HepG2 (cell line): ENCODE results near the gene NOP56. TPM values are rescaled to one million over a fixed set of nuclear protein-coding genes. Genes with fewer than 3 reads are reported as not detected.

ENCODE experiments used
- ARNT2 ChIP-seq: sonication (generic); formaldehyde crosslinking; IDR thresholded peaks from 2 replicates; pipeline ENCODE4 v1.8.0; 2022; ENCODE audit warnings: mild to moderate bottlenecking, low read depth, missing genetic modification reagents, moderate library complexity
- KLF11 ChIP-seq: IDR thresholded peaks from 2 replicates; pipeline ENCODE4 v1.6.1; 2016; ENCODE audit warnings: missing compliant biosample characterization
- MTA1 ChIP-seq: sonication (generic); formaldehyde crosslinking; IDR thresholded peaks from 2 replicates; pipeline ENCODE4 v1.4.0; 2020; ENCODE audit warnings: missing genetic modification reagents, mild to moderate bottlenecking, borderline replicate concordance
- NFE2L1 ChIP-seq: sonication (generic); formaldehyde crosslinking; IDR thresholded peaks from 2 replicates; pipeline ENCODE4 v1.4.0; 2020; ENCODE audit warnings: missing genetic modification reagents, mild to moderate bottlenecking, borderline replicate concordance
- NRL ChIP-seq: sonication (generic); formaldehyde crosslinking; IDR thresholded peaks from 2 replicates; pipeline ENCODE4 v1.5.0; 2020; ENCODE audit warnings: missing genetic modification reagents, mild to moderate bottlenecking, moderate library complexity, borderline replicate concordance
- RCOR2 ChIP-seq: IDR thresholded peaks from 2 replicates; pipeline ENCODE4 v1.6.1; 2016; ENCODE audit warnings: missing biosample characterization, missing genetic modification reagents
- RXRB ChIP-seq: IDR thresholded peaks from 2 replicates; pipeline ENCODE4 v1.6.1; 2016; ENCODE audit warnings: borderline replicate concordance, missing genetic modification reagents, missing compliant biosample characterization
- SOX6 ChIP-seq, 2 experiments: fragments of 450-650 bp in 1 of 2; sonication (generic) in 1 of 2; formaldehyde crosslinking in 1 of 2; IDR thresholded peaks; 2 replicates each; pipeline versions ENCODE4 v1.4.0 to v1.6.1; 2017 to 2020; ENCODE audit warnings: antibody characterized with exemption in 1 of 2, mild to moderate bottlenecking in 1 of 2, missing genetic modification reagents in 1 of 2
- SRY ChIP-seq: sonication (generic); formaldehyde crosslinking; IDR thresholded peaks from 2 replicates; pipeline ENCODE4 v1.8.0; 2022; ENCODE audit warnings: mild to moderate bottlenecking, missing genetic modification reagents
- TIGD3 ChIP-seq: sonication (generic); formaldehyde crosslinking; IDR thresholded peaks from 2 replicates; pipeline ENCODE4 v1.5.1; 2020; ENCODE audit warnings: mild to moderate bottlenecking, missing genetic modification reagents, borderline replicate concordance
- ZFP62 ChIP-seq: sonication (generic); formaldehyde crosslinking; IDR thresholded peaks from 2 replicates; pipeline ENCODE4 v1.4.0; 2020; ENCODE audit warnings: missing genetic modification reagents
- ZNF383 ChIP-seq: sonication (generic); formaldehyde crosslinking; IDR thresholded peaks from 2 replicates; pipeline ENCODE4 v1.4.0; 2020; ENCODE audit warnings: missing genetic modification reagents, mild to moderate bottlenecking, borderline replicate concordance
- ZNF879 ChIP-seq: sonication (generic); formaldehyde crosslinking; IDR thresholded peaks from 2 replicates; pipeline ENCODE4 v1.8.1; 2023; ENCODE audit warnings: missing genetic modification reagents
- polyA plus RNA-seq, 8 experiments: library from polyadenylated mRNA; depleted of rRNA in 3 of 8; stranded (reverse) in 7 of 8; unstranded in 1 of 8; fragments of >200 nt; fragmentation: Illumina TruSeq in 4 of 8; extraction: Trizol in 4 of 8; gene quantifications; 2 replicates each; pipeline versions ENCODE4 v1.2.1 to v1.2.3, GENCODE V29; 2011 to 2016; ENCODE audit warnings: low read depth in 4 of 8, missing spikeins in 1 of 8, mixed read lengths in 1 of 8; ENCODE audit not compliant: insufficient read depth in 1 of 8
- total RNA-seq, 5 experiments: library from RNA; depleted of rRNA; stranded (reverse); fragments of >200 nt; fragmentation: Illumina TruSeq; extraction: Trizol; gene quantifications; 2 replicates each; pipeline ENCODE4 v1.2.3, GENCODE V29; 2016; ENCODE audit warnings: low read depth in 1 of 5
- TF ChIP-seq, protein P1 (sequence below): IDR thresholded peaks from 2 replicates; pipeline ENCODE4 v1.6.1; 2016; ENCODE audit warnings: low read depth, control low read depth

The NOP56 gene
- total and polyA plus RNA-seq, 2 of the 13 experiments (the other 11 are each of a cell fraction or from before 2014, with no cell fraction given), result 369 to 1,116 TPM

- TF ChIP-seq NFE2L1 (CRISPR knock-in tag), result no peak
- TF ChIP-seq KLF11 (CRISPR knock-in tag), result peak; percentile 73; the same call in 1 of the 2 replicates
- TF ChIP-seq ARNT2 (CRISPR knock-in tag), result peak; percentile 54
- TF ChIP-seq ZNF879 (CRISPR knock-in tag), result 0 out of 2 replicates have a peak, but pooled peaks have one; percentile 22
- TF ChIP-seq SRY (CRISPR knock-in tag), result peak; percentile 54; the same call in 1 of the 2 replicates
- no peak for TF ChIP-seq ZFP62 (CRISPR knock-in tag)
- TF ChIP-seq, protein P1, sequence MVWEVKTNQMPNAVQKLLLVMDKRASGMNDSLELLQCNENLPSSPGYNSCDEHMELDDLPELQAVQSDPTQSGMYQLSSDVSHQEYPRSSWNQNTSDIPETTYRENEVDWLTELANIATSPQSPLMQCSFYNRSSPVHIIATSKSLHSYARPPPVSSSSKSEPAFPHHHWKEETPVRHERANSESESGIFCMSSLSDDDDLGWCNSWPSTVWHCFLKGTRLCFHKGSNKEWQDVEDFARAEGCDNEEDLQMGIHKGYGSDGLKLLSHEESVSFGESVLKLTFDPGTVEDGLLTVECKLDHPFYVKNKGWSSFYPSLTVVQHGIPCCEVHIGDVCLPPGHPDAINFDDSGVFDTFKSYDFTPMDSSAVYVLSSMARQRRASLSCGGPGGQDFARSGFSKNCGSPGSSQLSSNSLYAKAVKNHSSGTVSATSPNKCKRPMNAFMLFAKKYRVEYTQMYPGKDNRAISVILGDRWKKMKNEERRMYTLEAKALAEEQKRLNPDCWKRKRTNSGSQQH (CRISPR knock-in tag), result 0 out of 2 replicates have a peak, but pooled peaks have one; percentile 43
- TF ChIP-seq ZNF383 (CRISPR knock-in tag), result no peak
- TF ChIP-seq RXRB (CRISPR knock-in tag), result peak; percentile 75
- peak; percentile 93; the same call in 1 of the 2 replicates for TF ChIP-seq NRL (CRISPR knock-in tag)
- no peak for TF ChIP-seq TIGD3 (CRISPR knock-in tag)
- peak; percentile 75; the same call in 1 of the 2 replicates for TF ChIP-seq MTA1 (CRISPR knock-in tag)
- TF ChIP-seq RCOR2 (CRISPR knock-in tag), result no peak
- TF ChIP-seq SOX6 (IDR thresholded peaks at IDR 0.05), result no peak
- TF ChIP-seq SOX6 (CRISPR knock-in tag; IDR thresholded peaks at IDR 0.05), result no peak
These were observed 39.8 kb downstream of the NOP56 start, which contains the start of gene EBF4 (continued) for GRCh38 chr20:2692036-2692885.
